Measurements from ENCODE around the gene ZFYVE28.

Gene ZFYVE28

DNA sequence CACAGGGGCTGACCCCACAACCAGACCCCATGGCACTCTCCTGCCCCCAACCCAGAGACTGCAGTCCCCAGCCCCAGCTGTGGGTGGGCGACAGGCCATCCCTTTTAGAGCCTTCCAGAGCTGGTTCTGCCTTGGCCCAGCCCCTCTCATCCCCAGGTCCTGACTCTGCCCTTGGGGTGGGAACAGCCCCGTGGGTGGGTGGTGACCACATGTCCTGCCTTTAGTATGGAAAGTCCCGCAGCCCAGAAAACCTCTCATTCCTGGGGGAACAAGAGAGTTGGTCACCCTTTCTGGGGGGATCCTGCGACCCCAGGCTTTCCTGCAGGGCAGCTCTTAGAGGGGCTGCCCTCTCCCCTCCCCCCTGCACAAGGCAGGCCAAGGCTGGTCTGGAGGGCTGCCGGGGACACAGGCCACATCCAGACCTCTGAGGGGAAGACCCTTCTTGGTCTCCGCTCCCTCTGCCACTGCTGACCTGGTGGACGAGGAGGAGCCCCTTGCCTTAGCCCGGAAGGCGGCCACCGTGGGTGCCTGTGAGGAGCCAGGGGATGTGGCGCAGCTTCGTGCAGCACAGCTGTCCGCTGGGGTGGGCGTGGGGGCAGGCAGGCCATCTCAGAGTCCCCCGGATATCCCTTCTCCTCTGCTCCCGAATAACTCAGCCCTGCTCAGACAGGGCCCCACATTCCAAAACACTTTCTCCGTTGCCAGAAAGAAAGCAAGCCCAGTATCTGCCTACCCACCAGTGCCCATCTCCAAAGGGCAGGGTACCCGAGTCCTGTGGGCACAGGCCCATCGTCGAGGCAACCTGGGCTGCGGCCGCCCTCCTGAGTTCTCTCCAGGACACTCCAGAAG, 149.9 kb downstream of the ZFYVE28 start:
- no peak for DNase-seq

DNA sequence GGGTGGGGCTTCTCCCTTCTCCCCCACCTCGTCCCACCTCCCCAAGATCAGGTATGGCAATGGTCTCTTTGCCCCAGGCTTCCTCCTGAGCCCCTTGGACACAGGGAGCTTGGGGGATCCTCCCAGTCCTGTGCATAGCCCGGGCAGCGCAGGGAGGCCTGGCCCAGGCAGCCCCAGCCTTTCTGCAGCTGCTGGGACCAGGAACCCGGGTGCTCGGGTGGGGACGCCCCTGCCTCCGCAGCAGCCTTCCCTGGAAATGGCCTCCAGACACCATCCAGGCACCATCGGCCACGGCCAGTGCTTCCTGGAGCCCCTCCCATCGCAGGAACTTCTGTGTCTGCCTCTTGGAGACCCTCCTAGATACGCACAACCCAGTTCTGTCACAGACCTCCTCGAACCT, 150.6 kb downstream of the ZFYVE28 start:
- DNase-seq, result no peak

DNA sequence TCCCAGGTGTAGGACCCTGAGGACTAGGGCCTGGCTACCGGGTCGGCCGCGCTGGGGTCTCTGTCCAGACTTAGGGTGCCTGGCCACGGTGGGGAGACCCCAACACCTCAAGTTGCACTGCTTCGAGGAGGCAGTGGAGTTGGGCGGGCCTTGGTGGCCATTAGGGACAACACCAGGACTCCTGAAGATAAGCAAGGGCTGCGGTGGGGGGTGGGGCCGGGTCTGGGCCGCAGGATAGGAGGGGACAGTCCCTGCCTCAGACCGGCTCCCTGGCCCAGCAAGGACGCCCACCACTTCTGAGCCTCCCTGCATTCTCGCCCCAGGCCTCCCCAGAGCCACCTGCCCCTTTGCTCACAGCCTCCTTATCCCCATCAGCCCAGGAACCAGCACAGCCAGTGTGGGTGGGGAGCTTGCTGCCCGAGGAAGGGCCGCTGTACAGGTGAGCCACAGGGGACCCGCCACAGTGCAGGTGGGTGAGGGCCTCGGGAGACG, 151.1 kb downstream of the ZFYVE28 start:
- DNase-seq, result no peak

DNA sequence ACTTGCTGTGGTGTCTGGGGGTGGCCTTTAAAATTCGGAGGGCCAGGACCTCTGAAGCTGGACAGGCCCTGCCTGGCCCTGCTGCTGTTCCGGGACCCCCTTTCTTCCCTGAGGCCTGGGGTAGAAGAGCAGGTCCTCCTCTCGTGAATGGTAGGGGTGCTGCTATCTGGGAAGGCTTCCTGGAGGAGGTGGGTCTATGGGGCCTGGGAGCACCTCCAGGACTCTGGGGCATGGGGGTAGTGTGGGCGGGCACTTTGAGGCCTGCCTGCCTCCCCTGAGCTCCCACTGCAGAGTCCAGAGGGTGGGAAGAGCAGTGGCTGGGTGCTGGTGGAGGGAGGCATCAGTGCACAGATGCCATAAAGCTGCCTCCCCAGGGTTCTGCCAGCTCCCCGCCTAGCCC, 151.6 kb downstream of the ZFYVE28 start:
- no peak for DNase-seq

DNA sequence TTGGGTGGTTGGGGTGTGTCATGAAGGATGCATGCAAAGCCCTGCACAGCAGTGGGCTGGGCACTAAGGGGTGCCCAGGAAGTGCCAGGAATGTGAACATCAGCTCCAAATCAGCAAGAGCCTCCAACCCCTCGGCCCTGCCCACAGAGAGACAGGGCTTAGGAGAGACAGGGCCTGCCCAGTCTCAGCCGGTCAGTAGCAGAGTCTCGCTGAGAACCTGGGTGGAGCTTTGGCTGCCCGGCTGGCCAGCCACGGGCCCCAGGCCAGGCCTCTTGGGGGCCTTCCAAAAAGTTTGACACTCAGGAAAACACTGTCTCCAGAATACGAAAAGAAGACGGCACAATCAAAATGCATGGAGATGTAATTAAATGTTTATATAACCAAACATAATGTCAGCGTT, 152.3 kb downstream of the ZFYVE28 start:
- DNase-seq, result no peak

DNA sequence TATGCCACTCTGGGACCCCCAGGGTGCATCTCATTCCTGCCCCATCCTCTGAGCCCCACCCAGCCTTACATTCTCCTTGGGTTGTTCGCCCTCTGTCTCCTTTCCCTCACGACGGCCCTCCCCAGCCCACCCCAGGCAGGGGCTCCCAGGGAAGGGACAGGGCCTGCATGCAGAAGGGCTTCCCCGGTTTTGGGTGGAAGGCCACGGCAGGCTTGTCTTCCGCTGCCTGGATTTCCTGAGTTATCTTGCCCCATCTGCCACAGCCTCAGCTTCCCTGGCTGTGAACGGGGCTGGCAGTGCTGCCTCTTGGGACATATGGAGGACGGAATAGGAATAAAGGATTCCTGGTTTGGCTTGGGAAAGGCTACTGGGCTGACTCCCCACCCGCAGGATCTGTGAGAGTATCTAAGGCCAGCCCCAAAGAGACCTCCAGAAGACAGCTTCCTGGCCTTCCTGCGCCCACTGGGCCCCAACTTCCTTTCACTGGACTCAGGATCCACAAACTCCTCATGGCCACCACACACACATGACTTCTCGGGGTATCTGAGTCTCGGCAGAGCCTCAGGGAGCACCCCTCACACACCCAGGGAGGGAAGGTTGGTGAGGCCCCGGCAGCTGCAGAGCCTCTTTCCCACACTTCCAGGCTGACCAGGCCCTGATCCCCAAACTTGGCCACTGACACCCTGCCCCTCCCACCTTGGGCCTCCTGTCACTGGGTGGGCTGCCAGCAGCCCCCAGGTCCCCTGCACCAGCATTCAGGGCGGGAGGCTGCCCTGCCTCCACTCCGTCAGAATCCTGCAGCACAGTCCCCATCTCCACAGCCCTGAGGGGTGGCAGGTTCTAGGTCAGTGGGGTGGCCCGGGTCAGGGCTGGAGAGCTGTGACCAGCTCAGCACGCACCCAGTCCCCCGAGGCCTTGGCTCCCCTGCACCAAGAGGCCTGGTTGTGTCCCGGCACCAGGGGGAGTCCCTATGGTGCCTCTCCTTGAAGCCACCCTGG, 153.0 kb downstream of the ZFYVE28 start:
- no peak for DNase-seq

DNA sequence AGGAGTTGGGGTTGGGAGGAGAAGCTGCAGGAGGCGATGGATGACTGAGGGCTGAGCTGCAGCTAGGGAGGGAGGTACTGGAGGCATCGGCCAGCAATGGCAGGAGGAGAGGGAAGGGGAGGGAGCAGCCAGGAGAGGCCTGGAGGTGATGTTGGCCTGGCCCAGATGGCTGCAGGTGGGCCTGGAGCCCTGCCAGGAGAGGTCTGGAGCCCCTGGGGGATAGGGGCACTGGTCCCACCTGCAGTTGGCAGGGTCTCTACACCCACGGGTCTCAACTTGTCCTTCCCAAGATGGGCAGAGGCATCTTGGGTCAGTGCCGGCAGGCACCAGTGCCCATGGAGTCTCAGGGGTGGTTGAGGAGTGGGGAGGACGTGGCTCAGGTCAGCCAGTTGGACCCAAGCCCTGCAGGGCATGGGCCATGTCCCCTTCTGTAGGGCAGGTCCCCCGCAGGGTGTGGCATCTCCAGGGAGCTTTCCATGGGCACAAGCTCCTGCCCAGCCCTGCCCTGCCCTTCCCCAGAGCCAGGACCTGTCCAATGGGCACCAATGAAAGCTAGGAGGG, 153.9 kb downstream of the ZFYVE28 start:
- DNase-seq, result no peak

DNA sequence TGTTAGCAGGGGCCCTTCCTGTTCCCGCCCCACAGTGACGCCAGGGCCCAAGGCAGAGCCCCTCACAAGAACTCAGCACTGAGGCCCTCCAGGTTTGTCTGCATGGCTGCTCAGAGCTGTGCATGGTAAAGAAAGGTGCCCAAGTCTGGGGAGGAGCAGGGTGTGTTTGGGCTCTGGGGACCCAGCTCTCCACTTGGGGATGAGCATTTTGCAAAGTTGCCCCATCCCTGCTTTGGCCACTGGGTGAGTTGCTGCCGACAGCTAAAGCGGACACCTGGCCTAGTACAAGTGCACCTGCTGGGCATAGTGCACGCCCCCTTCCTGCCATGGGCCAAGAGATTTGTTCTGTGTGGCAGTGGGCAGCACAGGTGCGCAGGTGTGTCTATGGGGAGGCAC, 154.5 kb downstream of the ZFYVE28 start:
- DNase-seq, result peak; percentile 46

DNA sequence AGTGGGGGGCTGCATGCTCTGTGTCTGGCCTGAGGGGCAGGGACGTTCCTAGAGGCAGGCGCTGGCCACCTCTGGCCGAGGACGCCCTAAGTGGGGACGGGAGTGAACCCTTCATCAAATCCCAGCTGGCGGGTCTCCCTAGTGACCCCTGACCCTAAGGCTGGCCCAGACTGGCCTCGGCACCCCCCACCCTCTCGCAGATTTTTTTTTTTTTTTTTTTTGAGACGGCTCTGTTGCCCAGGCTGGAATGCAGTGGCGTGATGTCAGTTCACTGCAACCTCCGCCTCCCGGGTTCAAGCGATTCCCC, 155.5 kb downstream of the ZFYVE28 start:
- no peak for DNase-seq

DNA sequence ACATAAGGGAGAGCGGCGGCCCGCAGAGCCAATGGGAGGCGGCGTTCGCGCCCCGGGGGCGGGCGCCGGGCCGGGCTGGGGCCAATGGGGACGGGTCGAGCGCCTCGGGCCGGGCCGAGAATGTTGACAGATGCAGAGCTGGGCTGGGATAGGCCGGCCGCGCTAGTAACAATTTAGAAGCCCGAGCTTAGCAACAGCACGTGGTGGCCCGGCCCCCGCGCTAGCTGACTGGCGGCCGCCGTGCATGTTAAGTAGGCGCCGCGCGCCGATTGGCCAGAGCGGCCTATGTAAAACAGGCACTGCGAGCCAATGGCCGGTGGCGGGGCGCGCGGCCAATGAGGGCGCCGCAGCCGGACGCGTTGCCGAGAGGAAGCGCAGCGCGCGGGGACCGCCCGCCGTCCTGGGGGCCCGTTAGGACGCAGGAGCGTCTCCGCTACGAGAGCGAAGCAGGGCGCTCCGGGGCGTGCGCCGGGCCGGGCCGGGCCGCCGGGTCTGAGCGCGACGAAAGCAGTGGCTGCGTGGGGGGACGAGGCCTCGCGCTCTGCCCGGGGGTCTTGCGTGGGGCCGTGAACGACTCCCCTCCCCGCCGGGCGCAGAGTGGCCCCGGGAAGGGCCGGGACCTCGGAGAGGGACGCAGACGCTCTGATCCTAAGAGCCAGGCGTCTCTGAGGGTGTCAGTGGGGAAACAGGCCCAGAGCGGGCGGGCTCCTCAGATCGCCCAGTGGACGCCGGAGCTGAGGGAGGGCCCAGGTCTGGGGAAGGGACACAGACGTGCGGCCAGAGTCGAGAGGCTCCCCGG, 156.1 kb downstream of the ZFYVE28 start:
- peak; percentile 96 for DNase-seq

DNA sequence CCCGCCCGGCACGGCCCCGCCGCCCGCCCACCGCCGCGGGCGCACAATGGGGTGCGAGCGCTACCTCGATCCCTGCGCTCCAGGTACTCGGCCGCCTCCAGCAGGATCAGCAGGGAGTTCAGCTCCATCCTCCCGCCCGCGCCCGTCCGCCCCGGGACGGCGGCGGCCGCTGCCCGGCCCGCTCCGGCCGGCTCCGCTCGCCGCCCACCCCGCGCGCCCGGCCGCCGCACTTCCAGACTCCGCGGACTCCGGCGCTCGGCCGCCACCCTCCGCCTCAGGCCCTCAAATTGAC, 156.6 kb downstream of the ZFYVE28 start, which contains the start of gene MXD4:
TSS of gene MXD4 (minus strand) at position 257 of the 292 bp plus-strand sequence. CDS start at position 128, 129 bp downstream.
- DNase-seq, result no peak

DNA sequence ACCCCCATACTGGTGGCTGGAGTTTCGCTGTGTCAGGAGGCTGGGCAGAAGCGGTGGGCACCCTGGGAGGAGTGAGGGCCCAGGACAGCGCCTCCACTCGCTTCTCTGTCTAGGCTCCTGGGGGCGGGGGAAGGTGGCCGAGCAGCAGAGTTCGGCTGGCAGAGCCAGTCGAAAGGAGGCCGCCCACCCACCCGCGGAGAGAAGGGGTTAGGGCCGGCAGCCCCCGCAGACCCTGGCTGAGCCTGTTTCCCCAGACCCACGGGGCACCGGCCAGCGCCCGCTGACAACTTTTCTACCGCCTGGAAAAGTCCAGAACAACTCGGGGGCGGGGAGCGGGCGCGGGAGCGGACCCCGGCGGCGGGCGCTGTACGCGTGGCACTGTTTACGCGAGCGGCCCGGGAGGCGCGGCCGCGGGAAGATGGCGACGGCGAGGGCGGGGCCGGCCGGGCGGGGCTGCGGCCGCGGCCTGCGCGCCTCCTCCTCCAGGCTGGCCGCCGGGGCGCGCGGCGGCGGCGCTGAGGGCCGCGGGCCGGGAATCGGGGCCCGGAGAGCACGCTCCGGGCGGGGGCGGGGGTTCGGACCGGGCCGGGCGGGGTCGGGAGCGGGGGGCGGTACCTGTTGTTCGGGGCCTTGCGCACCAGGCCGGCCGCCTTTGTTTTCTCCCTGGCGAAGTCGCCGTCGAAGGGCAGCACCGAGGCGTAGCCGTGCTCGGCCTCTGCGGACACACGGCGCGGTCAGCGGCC, 157.2 kb downstream of the ZFYVE28 start:
- no peak for DNase-seq

DNA sequence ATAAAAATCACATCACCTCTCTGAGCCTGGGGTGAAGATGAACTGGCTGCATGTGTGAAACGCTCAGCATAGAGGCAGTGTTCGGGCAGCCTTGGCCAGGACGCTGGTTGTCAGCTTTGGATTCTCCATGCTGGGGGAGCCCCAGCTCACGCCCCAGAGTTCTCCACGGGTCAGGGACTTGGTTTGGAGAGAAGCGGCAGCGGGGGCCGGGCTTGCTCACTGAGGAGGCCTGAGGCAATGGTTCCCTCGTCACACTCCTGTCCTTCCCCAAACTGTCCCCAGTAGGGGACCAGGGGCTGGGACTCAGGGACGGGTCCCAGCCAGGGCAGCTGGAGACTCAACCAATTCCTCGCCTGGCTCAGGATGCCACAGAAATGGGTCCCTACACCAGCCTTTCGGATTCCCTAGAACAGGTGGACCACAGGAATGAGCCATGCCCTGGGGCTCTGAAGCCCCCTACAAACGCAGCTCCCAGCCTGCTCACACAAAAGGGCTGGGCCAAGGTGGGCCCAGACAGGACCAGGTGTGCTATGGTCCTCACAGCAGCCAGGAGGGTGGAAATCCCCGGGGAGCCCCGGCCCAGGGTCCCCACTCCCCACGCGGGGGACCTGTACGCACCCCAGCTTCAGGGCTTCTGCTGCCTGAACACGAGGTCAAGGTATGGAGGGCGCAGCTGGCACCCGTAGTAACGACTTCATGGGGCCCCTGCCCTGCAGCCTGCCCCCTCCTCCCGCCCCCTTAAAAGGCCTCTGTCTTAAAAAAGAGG, 157.9 kb downstream of the ZFYVE28 start:
- DNase-seq, result no peak

DNA sequence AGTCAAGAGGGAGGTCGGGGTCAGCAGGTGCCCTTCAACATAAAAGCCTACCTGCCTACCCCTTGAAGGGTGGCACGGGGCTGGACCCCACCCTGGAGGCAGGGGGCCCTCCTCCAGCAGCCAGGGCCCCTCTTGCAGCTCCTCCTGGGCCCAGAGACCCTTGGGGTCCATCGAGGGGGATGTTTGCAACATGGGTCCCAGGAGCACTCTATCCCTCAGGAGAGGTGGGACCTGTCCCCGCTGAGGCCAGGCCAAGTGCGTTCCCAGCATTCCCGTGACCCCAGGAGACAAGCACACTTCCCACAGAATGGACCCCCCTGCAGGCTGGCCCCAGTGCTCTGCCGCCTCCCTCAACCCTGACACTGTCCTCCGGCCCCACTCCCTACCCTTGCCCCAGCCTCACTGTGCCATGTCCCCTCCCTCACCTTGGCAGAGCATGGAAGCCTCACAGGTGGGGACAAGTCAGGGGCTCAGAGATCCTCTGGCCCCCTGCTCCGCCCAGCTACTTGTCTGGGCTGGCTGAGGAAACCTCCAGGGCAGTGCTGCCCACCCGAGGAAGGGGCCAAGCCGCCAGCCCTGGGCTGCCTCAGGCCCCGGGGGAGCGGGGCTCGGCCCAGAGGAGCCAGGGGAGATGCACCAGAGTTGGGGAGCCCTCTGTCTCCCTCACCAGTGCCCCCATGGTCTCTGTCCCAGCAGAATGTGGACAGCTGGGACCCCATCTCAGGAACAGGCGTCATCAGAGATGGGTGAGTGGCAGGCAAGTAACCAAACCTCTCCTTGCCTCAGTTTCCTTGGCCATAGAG, 158.7 kb downstream of the ZFYVE28 start:
- DNase-seq, result no peak

DNA sequence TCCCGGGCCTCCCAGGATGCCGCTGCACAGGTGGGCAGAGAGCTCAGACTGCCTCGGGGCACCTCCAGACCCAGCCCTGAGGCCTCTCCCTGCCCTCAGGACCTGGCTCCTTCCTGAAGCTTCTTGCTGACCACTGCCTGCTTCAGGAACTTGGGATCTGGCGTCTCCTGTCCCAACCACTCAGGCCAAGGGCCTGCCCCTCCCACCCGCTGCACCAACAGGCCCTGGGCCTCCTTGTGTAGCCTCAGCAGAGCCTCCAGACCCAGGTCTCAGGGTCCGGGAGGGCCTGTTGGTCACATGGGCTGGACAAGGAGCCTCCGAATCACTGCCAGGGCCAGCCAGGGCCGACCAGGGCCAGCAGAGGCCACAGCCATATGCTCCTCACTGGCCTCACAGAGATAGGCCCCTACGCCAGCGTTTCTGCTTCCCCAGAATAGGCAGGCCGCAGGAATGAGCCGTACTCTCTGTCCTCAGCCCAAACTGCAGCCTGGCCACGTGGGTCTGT, 159.4 kb downstream of the ZFYVE28 start:
- DNase-seq, result no peak

DNA sequence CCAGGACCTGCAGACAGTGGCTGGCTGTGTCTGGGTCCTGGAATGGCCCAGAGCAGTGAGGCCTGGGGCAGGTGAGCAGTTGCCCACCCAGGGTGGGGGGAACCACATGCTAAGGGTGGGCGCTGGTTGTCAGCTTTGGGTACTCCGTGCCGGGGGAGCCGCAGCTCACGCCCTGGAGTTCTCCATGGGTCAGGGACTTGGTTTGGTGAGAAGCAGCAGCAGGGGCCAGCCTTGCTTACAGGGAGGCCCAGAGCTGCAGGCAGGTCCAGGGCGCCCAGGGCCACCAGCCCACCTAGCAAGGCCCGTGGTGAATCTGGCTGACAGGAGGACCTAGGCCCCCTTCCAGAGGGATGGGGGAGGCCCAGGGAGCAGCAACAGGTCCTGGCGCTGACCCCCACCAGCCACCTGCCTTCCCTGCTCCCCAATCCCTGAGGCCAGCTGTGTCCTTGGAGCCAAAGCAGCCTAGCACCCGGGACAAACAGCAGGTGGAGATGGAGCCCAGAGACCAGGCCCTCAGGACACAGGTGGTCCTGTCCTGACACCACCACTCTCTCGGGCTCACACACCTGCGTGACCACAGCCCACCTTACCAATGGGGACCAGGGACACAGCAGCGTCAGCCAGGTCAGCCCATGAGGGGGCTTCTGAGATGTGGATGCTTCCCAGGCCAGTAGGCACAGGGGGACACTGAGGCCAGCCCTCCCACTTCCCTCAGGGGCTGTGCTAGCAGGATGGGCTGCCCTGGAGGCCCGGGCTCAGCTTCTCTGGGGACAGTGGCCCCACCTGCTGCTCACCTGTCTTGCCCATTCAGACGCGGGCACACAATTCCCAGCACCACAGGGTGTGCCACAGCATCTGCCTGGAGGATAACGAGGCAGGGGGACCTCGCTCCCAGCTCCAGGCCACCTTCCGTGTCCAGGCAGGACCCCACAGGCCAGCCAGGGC, 160.1 kb downstream of the ZFYVE28 start:
- DNase-seq, result no peak

DNA sequence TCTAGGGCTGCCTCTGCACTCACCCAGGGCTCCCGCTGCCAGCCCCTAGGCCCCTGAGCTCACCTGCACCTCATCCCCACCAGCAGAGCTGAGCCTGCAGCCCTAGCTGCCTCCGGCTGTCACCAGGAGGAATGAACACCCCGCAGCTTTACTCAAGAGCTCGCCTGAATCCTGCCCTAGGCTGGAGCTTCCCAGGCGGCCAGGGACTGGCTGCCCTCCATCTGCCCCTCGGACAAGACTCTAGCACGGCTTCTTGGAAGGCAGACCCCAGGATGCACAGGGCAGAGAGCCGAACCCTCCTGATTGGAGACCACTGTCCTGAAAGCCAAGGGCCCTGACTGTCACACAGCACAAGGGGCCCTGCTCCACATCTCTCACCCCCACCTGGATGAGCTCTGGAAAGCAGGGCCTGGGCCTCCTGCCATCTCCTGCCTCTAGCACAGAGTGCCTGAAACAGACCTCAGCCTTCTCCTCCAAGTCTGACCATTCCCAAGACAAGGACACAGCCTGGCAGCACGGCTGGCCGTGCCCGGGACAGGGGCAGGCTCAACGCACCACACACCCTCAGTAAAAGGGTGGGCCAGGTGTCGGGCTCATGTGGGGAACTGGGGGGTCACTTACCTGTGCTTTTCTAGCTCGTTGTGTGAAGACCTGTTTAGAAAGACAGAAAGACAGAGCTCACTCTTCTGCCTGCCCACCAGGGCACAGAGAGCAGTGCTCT, 160.9 kb downstream of the ZFYVE28 start:
- no peak for DNase-seq

DNA sequence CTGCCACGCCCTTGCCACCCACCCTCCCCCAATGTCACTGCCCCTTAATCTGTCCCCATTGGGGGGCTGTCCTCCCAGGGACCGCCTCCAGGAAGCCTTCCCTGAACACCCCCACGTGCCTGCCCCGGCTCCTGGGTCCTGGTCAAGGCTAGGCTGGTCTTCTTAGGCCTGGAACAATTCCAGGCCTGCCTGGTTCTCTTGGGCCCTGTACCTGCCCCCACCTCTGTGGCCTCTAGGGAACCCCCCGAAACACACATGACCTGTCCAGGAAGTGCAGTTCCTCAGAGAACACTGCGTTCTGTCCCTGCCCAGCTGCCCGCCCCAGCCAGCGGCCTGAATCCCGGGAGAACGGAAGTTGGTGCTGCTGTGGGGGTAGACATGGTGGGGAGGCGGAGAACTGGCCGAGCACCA, 161.7 kb downstream of the ZFYVE28 start:
- no peak for DNase-seq

Measured in NCI-H2081 treated with DMSO at 0.1 percent for 48 hours (cell line).